Kidney epithelial cell (primary cell): ENCODE measurements around the gene MYH8. TPM values are rescaled to one million over a fixed set of nuclear protein-coding genes. Genes with fewer than 3 reads are reported as not detected.

ENCODE experiments used
- DNase-seq: peaks from one replicate; pipeline ENCODE4 v3.0.0-alpha.2; 2010; ENCODE audit warnings: low read depth
- H3K27me3 ChIP-seq: 2 replicates; pipeline ENCODE4 v1.6.0; 2011; ENCODE audit warnings: low read length; ENCODE audit not compliant: control insufficient read depth, insufficient read depth
- H3K36me3 ChIP-seq: 2 replicates; pipeline ENCODE4 v1.5.1; 2011; ENCODE audit warnings: low read length; ENCODE audit not compliant: control insufficient read depth, insufficient read depth
- H3K4me3 ChIP-seq: 2 replicates; pipeline ENCODE4 v1.5.1; 2011; ENCODE audit warnings: low read depth, mild to moderate bottlenecking, control low read depth, low read length
- CTCF ChIP-seq: IDR thresholded peaks from 2 replicates; pipeline ENCODE4 v1.5.1; 2011; ENCODE audit warnings: mild to moderate bottlenecking, moderate library complexity, low read length, control low read depth, inconsistent platforms; ENCODE audit not compliant: insufficient read depth, poor library complexity, severe bottlenecking
- total RNA-seq: library from RNA; depleted of rRNA; stranded (reverse); fragments of >200 nt; gene quantifications from 2 replicates; pipeline ENCODE4 v1.2.3, GENCODE V29; 2015

MYH8 gene
- total RNA-seq, 1 donor from 2014 or later: not detected

- no peak overlapping the region for H3K4me3 ChIP-seq
- DNase-seq: no peak
- H3K36me3 ChIP-seq: no peaks in the 10 kb centered on the region
- TF ChIP-seq CTCF: no peak
- no peaks in the 10 kb centered on the region for H3K27me3 ChIP-seq
Observed at GRCh38 chr17:10380631-10381408, 40.9 kb downstream of the MYH8 start.

- H3K36me3 ChIP-seq: no peaks in the 10 kb centered on the region
- peaks cover 3% of the 10 kb centered on the region for H3K27me3 ChIP-seq
- DNase-seq: no peak
- no peak within 1 kb of the TSS for H3K4me3 ChIP-seq
- no peak for TF ChIP-seq CTCF
Observed at GRCh38 chr17:10372906-10373305, 48.8 kb downstream of the MYH8 start, which contains the start of gene MYH13. MYH13 (minus strand) TSS chr17:10373006; CDS start chr17:10364530, 8,476 bp downstream.

- no peak for DNase-seq
- H3K36me3 ChIP-seq: no peaks in the 10 kb centered on the region
- peaks cover 3% of the 10 kb centered on the region for H3K27me3 ChIP-seq
- no peak for TF ChIP-seq CTCF
- no peak overlapping the region for H3K4me3 ChIP-seq
Observed at GRCh38 chr17:10370016-10370608, 51.6 kb downstream of the MYH8 start.

GRCh38 chr17:10369239-10369638 lies 52.5 kb downstream of the MYH8 start:
- no peak for DNase-seq
- TF ChIP-seq CTCF: no peak
- peaks cover 3% of the 10 kb centered on the region for H3K27me3 ChIP-seq
- H3K36me3 ChIP-seq: no peaks in the 10 kb centered on the region
- no peak overlapping the region for H3K4me3 ChIP-seq

GRCh38 chr17:10368561-10368960 lies 53.2 kb downstream of the MYH8 start:
- DNase-seq: no peak
- no peak for TF ChIP-seq CTCF
- H3K27me3 ChIP-seq: peaks cover 3% of the 10 kb centered on the region
- H3K4me3 ChIP-seq: no peak overlapping the region
- H3K36me3 ChIP-seq: no peaks in the 10 kb centered on the region
